Skeletal muscle tissue (tissue), 4 donors: ENCODE results near the gene PGS1. TPM values are rescaled to one million over a fixed set of nuclear protein-coding genes. Genes with fewer than 3 reads are reported as not detected.
A peak's percentile ranks its signal among the peaks of the same experiment; 100 is the strongest.

Source experiments
- H3K27ac ChIP-seq: one replicate; pipeline ENCODE4 v1.7.0; 2013; ENCODE audit warnings: mild to moderate bottlenecking, low read depth, low read length, inconsistent platforms
- H3K27me3 ChIP-seq, 3 donors: one replicate each; pipeline ENCODE4 v1.7.0; 2013; ENCODE audit warnings: low read length in 3 of 3; ENCODE audit not compliant: control insufficient read depth in 3 of 3, insufficient read depth in 3 of 3
- H3K36me3 ChIP-seq, 3 donors: one replicate each; pipeline ENCODE4 v1.7.0; 2013; ENCODE audit warnings: low read length in 3 of 3; ENCODE audit not compliant: control insufficient read depth in 3 of 3, insufficient read depth in 3 of 3
- H3K4me1 ChIP-seq, 3 donors: one replicate each; pipeline ENCODE4 v1.7.0; 2013; ENCODE audit warnings: low read length in 3 of 3, mild to moderate bottlenecking in 3 of 3; ENCODE audit not compliant: control insufficient read depth in 3 of 3, insufficient read depth in 3 of 3
- H3K4me3 ChIP-seq, 3 donors: one replicate each; pipeline ENCODE4 v1.7.0; 2013; ENCODE audit warnings: low read length in 3 of 3
- H3K9ac ChIP-seq, 3 donors: one replicate each; pipeline ENCODE4 v1.7.0; 2013; ENCODE audit warnings: low read length in 3 of 3, mild to moderate bottlenecking in 3 of 3, moderate library complexity in 2 of 3, low read depth in 1 of 3
- H3K9me3 ChIP-seq, 3 donors: one replicate each; pipeline ENCODE4 v1.7.0; 2013; ENCODE audit warnings: low read length in 3 of 3; ENCODE audit not compliant: control insufficient read depth in 3 of 3
- total RNA-seq: library from RNA; depleted of rRNA; stranded (reverse); fragments of >200 nt; gene quantifications from one replicate; pipeline ENCODE4 v1.2.3, GENCODE V29; 2014
- donor health status: Osteomylitis.

PGS1 gene
- total RNA-seq, 1 donor from 2014 or later = 15.1 TPM

- no peak overlapping the region for H3K9ac ChIP-seq
- H3K4me1 ChIP-seq = peaks cover 31 to 62% (median 54%) of the 10 kb centered on the region in 3 donors
- no peak overlapping the region for H3K27ac ChIP-seq
- H3K9me3 ChIP-seq = no peaks in the 10 kb centered on the region
- no peak overlapping the region for H3K4me3 ChIP-seq
- H3K27me3 ChIP-seq = no peaks in the 10 kb centered on the region
- H3K36me3 ChIP-seq = peaks cover 47 to 57% (median 49%) of the 10 kb centered on the region in 3 donors
These were observed 25.4 kb downstream of the PGS1 start for GRCh38 chr17:78403822-78404221.

GRCh38 chr17:78406396-78406795, 27.9 kb downstream of the PGS1 start:
- peak overlapping the region; percentile 7 for H3K27ac ChIP-seq

GRCh38 chr17:78406920-78407319, 28.5 kb downstream of the PGS1 start:
- H3K27ac ChIP-seq = peak overlapping the region; percentile 57
- H3K4me3 ChIP-seq = no peak overlapping the region
- peaks cover 46 to 57% (median 57%) of the 10 kb centered on the region in 3 donors for H3K4me1 ChIP-seq
- H3K9ac ChIP-seq = peak overlapping the region in 1 of 3 donors; percentile 66
- no peaks in the 10 kb centered on the region for H3K27me3 ChIP-seq
- no peaks in the 10 kb centered on the region for H3K9me3 ChIP-seq
- H3K36me3 ChIP-seq = peaks cover 16 to 29% (median 22%) of the 10 kb centered on the region in 3 donors

More at GRCh38 chr17:78406396-78406795, 27.9 kb downstream of the PGS1 start:
- H3K9me3 ChIP-seq = no peaks in the 10 kb centered on the region
- no peaks in the 10 kb centered on the region for H3K27me3 ChIP-seq
- H3K4me1 ChIP-seq = peaks cover 41 to 57% (median 57%) of the 10 kb centered on the region in 3 donors
- peak overlapping the region in 2 of 3 donors; percentile 16 to 32 for H3K9ac ChIP-seq
- H3K4me3 ChIP-seq = no peak overlapping the region
- H3K36me3 ChIP-seq = peaks cover 21 to 34% (median 27%) of the 10 kb centered on the region in 3 donors

- H3K9ac ChIP-seq = peak overlapping the region in 2 of 3 donors; percentile 13 to 66
- no peak overlapping the region for H3K4me3 ChIP-seq
- H3K27me3 ChIP-seq = no peaks in the 10 kb centered on the region
- H3K36me3 ChIP-seq = peaks cover 14 to 27% (median 19%) of the 10 kb centered on the region in 3 donors
- no peaks in the 10 kb centered on the region for H3K9me3 ChIP-seq
- H3K4me1 ChIP-seq = peaks cover 52 to 63% (median 61%) of the 10 kb centered on the region in 3 donors
- peak overlapping the region; percentile 57 for H3K27ac ChIP-seq
These were observed 29.0 kb downstream of the PGS1 start for GRCh38 chr17:78407387-78408000.

- peaks cover 62 to 74% (median 71%) of the 10 kb centered on the region in 3 donors for H3K4me1 ChIP-seq
- peaks cover 13 to 17% (median 13%) of the 10 kb centered on the region in 3 donors for H3K36me3 ChIP-seq
- peak overlapping the region; percentile 57 for H3K27ac ChIP-seq
- no peaks in the 10 kb centered on the region for H3K9me3 ChIP-seq
- H3K27me3 ChIP-seq = no peaks in the 10 kb centered on the region
- peak overlapping the region in 1 of 3 donors; percentile 6 for H3K4me3 ChIP-seq
- peak overlapping the region; percentile 27 to 40 (median 34) for H3K9ac ChIP-seq
These were observed 30.1 kb downstream of the PGS1 start for GRCh38 chr17:78408476-78409050.

- H3K9me3 ChIP-seq = no peaks in the 10 kb centered on the region
- no peaks in the 10 kb centered on the region for H3K27me3 ChIP-seq
- peak overlapping the region; percentile 57 for H3K27ac ChIP-seq
- peaks cover 6 to 10% (median 7%) of the 10 kb centered on the region in 3 donors for H3K36me3 ChIP-seq
- H3K9ac ChIP-seq = peak overlapping the region in 2 of 3 donors; percentile 1 to 34
- H3K4me3 ChIP-seq = peak overlapping the region in 2 of 3 donors; percentile 6 to 12
- H3K4me1 ChIP-seq = peaks cover 70 to 80% (median 79%) of the 10 kb centered on the region in 3 donors
These were observed 30.9 kb downstream of the PGS1 start for GRCh38 chr17:78409191-78409928.

- Histone ChIP-seq H3K4me3 (peak overlapping the region in 1 of 3 donors; percentile 45), H3K4me1 (peaks cover 86 to 94% (median 91%) of the 10 kb centered on the region in 3 donors), H3K27me3 (no peaks in the 10 kb centered on the region), H3K9ac (peak overlapping the region; percentile 62 to 76 (median 74)), H3K36me3 (peaks cover 0 to 3% (median 3%) of the 10 kb centered on the region in 3 donors), H3K9me3 (no peaks in the 10 kb centered on the region), H3K27ac (peak overlapping the region; percentile 95)
These were observed 32.9 kb downstream of the PGS1 start for GRCh38 chr17:78411241-78411857.

GRCh38 chr17:78412403-78412802, 34.0 kb downstream of the PGS1 start:
- Histone ChIP-seq H3K9me3 (no peaks in the 10 kb centered on the region), H3K27ac (peak overlapping the region; percentile 95), H3K36me3 (peaks cover 0 to 3% (median 2%) of the 10 kb centered on the region in 3 donors), H3K9ac (peak overlapping the region; percentile 62 to 76 (median 68)), H3K4me1 (peaks cover 87 to 94% (median 89%) of the 10 kb centered on the region in 3 donors), H3K27me3 (no peaks in the 10 kb centered on the region), H3K4me3 (peak overlapping the region in 2 of 3 donors; percentile 6 to 52)
